ENCODE results near the gene ARHGEF18.
A peak's percentile ranks its signal among the peaks of the same experiment; 100 is the strongest.

- no peak for TF ChIP-seq POLR2A (IDR thresholded peaks at IDR 0.05; ENCODE audit: insufficient read depth in 1 of 2, low read depth in 2 of 2, low read length in 2 of 2)
- TF ChIP-seq TRIM24 (CRISPR knock-in tag; IDR thresholded peaks at IDR 0.05): no peak
- no peak for TF ChIP-seq ZNF224 (CRISPR knock-in tag; IDR thresholded peaks at IDR 0.05)
- TF ChIP-seq SNAPC5 (CRISPR knock-in tag; IDR thresholded peaks at IDR 0.05; ENCODE audit: borderline replicate concordance): no peak
- no peak for TF ChIP-seq CENPT (CRISPR knock-in tag; IDR thresholded peaks at IDR 0.05; ENCODE audit: low read depth)
- no peak for TF ChIP-seq TAF1 (CRISPR knock-in tag; IDR thresholded peaks at IDR 0.05)
- no peak for TF ChIP-seq CTCF (CRISPR knock-in tag; IDR thresholded peaks at IDR 0.05)
- TF ChIP-seq TRIM22 (IDR thresholded peaks at IDR 0.05): no peak
- no peak for TF ChIP-seq ARID4A (CRISPR knock-in tag; IDR thresholded peaks at IDR 0.05; ENCODE audit: borderline replicate concordance)
- TF ChIP-seq ATF7-NPFF (CRISPR knock-in tag; IDR thresholded peaks at IDR 0.05; ENCODE audit: low read depth): no peak
- TF ChIP-seq BCL6 (CRISPR knock-in tag; IDR thresholded peaks at IDR 0.05): no peak
- TF ChIP-seq ZNF33A (CRISPR knock-in tag; IDR thresholded peaks at IDR 0.05; ENCODE audit: borderline replicate concordance): 0 out of 2 replicates have a peak, but pooled peaks have one; percentile 37
- no peak for TF ChIP-seq EZH2 (conservative IDR thresholded peaks at IDR 0.05; ENCODE audit: low read depth, low read length)
- TF ChIP-seq CCAR2 (optimal IDR thresholded peaks at IDR 0.05; ENCODE audit: low read depth, low read length): no peak
These were observed 46.8 kb downstream of the ARHGEF18 start for GRCh38 chr19:7395360-7396066.

All from HepG2 (cell line).